Measurements from ENCODE around the gene IDH3B. TPM values are rescaled to one million over a fixed set of nuclear protein-coding genes. Genes with fewer than 3 reads are reported as not detected.

IDH3B gene
- total and polyA plus RNA-seq, 2 of the 8 experiments (the other 6 are each of a cell fraction or from before 2014, with no cell fraction given) = 110 to 167 TPM

GRCh38 chr20:2694008-2694471 is 30.0 kb upstream of the IDH3B start:
- H3K9me3 ChIP-seq (ENCODE audit: insufficient read depth in 2 of 2, low read depth in 1 of 2, low read length in 1 of 2) = no peaks in the 10 kb centered on the region
- DNase-seq (ENCODE audit: low read depth in 1 of 2, low spot score in 2 of 2) (peak in 1 of 2 experiments; percentile 64), FAIRE-seq (no peak)
- peak overlapping the region in 3 of 4 experiments; percentile 7 to 55 (median 10); a peak in 5 of 8 replicates for H3K4me3 ChIP-seq (ENCODE audit: extremely low read depth in 1 of 4, insufficient read depth in 2 of 4, low read depth in 3 of 4, low read length in 4 of 4)
- H2BK15ac ChIP-seq (ENCODE audit: low read length) = no peak overlapping the region
- no peak overlapping the region for H4K5ac ChIP-seq (ENCODE audit: insufficient read length, low read depth, low read length)
- no peaks in the 10 kb centered on the region for H3K79me1 ChIP-seq (ENCODE audit: low read depth, low read length)
- no peak overlapping the region for H3K14ac ChIP-seq (ENCODE audit: insufficient read length)
- CTCF ChIA-PET (ENCODE audit: partially characterized antibody) = interaction anchor here (0.7 to 9.2 kb wide), 8 partner anchors 13 to 107 kb away, joined by 3 to 151 read pairs (median 3); no protein-coding TSS in a partner anchor
- POLR2A ChIA-PET (ENCODE audit: partially characterized antibody) = interaction anchor here (0.8 to 2.8 kb wide), 7 partner anchors 8 to 146 kb away, joined by 3 to 8 read pairs (median 4); partner anchors contain the start of genes NOP56, PCED1A and VPS16
- no peak overlapping the region for H3K9ac ChIP-seq (replicated peaks in 1 of 4; ENCODE audit: extremely low read depth in 1 of 4, low read depth in 3 of 4, low read length in 3 of 4)
- peaks cover 3% of the 10 kb centered on the region; the same call in 1 of the 2 replicates for H3K23me2 ChIP-seq (ENCODE audit: low read depth, low read length)
- no peak overlapping the region for H3K56ac ChIP-seq (replicated peaks; ENCODE audit: insufficient read length, low read depth, low read length)
- peaks cover 5 to 9% of the 10 kb centered on the region in 2 experiments for H4K20me1 ChIP-seq (replicated peaks in 1 of 2; ENCODE audit: control insufficient read depth in 1 of 2, insufficient read depth in 2 of 2, low read length in 2 of 2)
- no peak overlapping the region for H4K8ac ChIP-seq (ENCODE audit: extremely low read depth, insufficient read depth, low read length)
- no peak overlapping the region for H3K23ac ChIP-seq (ENCODE audit: insufficient read length)
- H3K36me3 ChIP-seq (ENCODE audit: control insufficient read depth in 2 of 4, insufficient read depth in 4 of 4, low read length in 3 of 4) = no peaks in the 10 kb centered on the region; a peak in 1 of 8 replicates
- no peak overlapping the region for H2BK5ac ChIP-seq (ENCODE audit: low read depth, low read length)
- H3K4me2 ChIP-seq (ENCODE audit: insufficient read depth in 1 of 2, low read depth in 2 of 2, low read length in 2 of 2) = peak overlapping the region; percentile 56 to 65
- no peaks in the 10 kb centered on the region for H3K79me2 ChIP-seq (ENCODE audit: control insufficient read depth in 1 of 2, insufficient read depth in 2 of 2, low read length in 2 of 2)
- peaks cover 0 to 25% (median 14%) of the 10 kb centered on the region in 4 experiments; a peak in 6 of 7 replicates for H3K4me1 ChIP-seq (replicated peaks in 1 of 4; ENCODE audit: control insufficient read depth in 3 of 4, insufficient read depth in 4 of 4, low read length in 3 of 4)
- H2BK20ac ChIP-seq (ENCODE audit: low read length) = no peak overlapping the region
- no peak overlapping the region for H2AFZ ChIP-seq (ENCODE audit: low read length)
- no peak overlapping the region for H4K91ac ChIP-seq (replicated peaks; ENCODE audit: insufficient read length, low read length)
- H3K27me3 ChIP-seq (replicated peaks in 1 of 4; ENCODE audit: control insufficient read depth in 3 of 4, extremely low read depth in 1 of 4, insufficient read depth in 3 of 4, low read length in 3 of 4) = peaks cover 54 to 83% (median 72%) of the 10 kb centered on the region in 4 experiments
- H2BK12ac ChIP-seq (ENCODE audit: low read depth, low read length) = no peak overlapping the region
- H2BK120ac ChIP-seq (replicated peaks; ENCODE audit: low read depth, low read length) = no peak overlapping the region
- H3K18ac ChIP-seq (ENCODE audit: extremely low read depth, low read length) = no peak overlapping the region
- no peak overlapping the region for H2AK5ac ChIP-seq (ENCODE audit: low read depth, low read length)
- H3K4ac ChIP-seq (replicated peaks; ENCODE audit: insufficient read length, low read depth, low read length) = no peak overlapping the region
- WGBS, 2 experiments (ENCODE audit: extremely low coverage in 1 of 2, insufficient coverage in 1 of 2, insufficient read length in 1 of 2, insufficient replicate concordance in 2 of 2, low coverage in 1 of 2, low lambda C conversion rate in 2 of 2, missing lambda C conversion rate in 1 of 2) = 13% methylated on average over 23 of the region's 23 CpGs; no CpG with 5 or more reads in 1 of the 2 experiments
- H3K27ac ChIP-seq (ENCODE audit: low read depth, low read length) = no peak overlapping the region
- 0 out of 2 replicates have a peak, but pooled peaks have one; percentile 9 for TF ChIP-seq TAF1 (IDR thresholded peaks at IDR 0.05; ENCODE audit: low read depth, low read length)
- TF ChIP-seq KDM4A (IDR thresholded peaks at IDR 0.05; ENCODE audit: low read depth, low read length, severe bottlenecking) = no peak
- TF ChIP-seq RXRA (IDR thresholded peaks at IDR 0.05; ENCODE audit: insufficient read depth, low read depth, low read length) = no peak
- peak; percentile 18 for TF ChIP-seq RNF2 (IDR thresholded peaks at IDR 0.05; ENCODE audit: borderline replicate concordance, low read depth, low read length, missing control alignments, poor library complexity, severe bottlenecking)
- TF ChIP-seq BRCA1 (IDR thresholded peaks at IDR 0.05; ENCODE audit: low read depth, low read length) = no peak
- no peak for TF ChIP-seq BACH1 (IDR thresholded peaks at IDR 0.05; ENCODE audit: low read length)

All from H1 (cell line).